Type B pancreatic cell (in vitro differentiated cells): ENCODE results near the gene MAGIX. TPM values are rescaled to one million over a fixed set of nuclear protein-coding genes. Genes with fewer than 3 reads are reported as not detected.

Experiments used
- DNase-seq: peaks from one replicate; pipeline ENCODE4 v3.0.0; 2021; ENCODE audit warnings: mixed read lengths; ENCODE audit not compliant: unreplicated experiment; ENCODE audit errors: extremely low spot score
- H3K27ac Mint-ChIP-seq: 2 replicates; pipeline ENCODE4 v1.8.0; 2021; ENCODE audit warnings: mild to moderate bottlenecking, mixed read lengths
- H3K27me3 Mint-ChIP-seq: 2 replicates; pipeline ENCODE4 v1.8.0; 2021; ENCODE audit warnings: mixed read lengths
- H3K36me3 Mint-ChIP-seq: 2 replicates; pipeline ENCODE4 v1.8.0; 2021; ENCODE audit warnings: mixed read lengths
- H3K4me1 Mint-ChIP-seq: one replicate; pipeline ENCODE4 v1.8.0; 2021; ENCODE audit warnings: mixed read lengths; ENCODE audit not compliant: unreplicated experiment
- H3K4me3 Mint-ChIP-seq: 2 replicates; pipeline ENCODE4 v1.8.0; 2021; ENCODE audit warnings: mild to moderate bottlenecking, mixed read lengths
- H3K9me3 Mint-ChIP-seq: 2 replicates; pipeline ENCODE4 v1.8.0; 2021; ENCODE audit warnings: mixed read lengths
- total RNA-seq: library from RNA; stranded (reverse); gene quantifications from 2 replicates; pipeline ENCODE4 v1.2.1, GENCODE V29; 2021; ENCODE audit warnings: low replicate concordance
- TF ChIP-seq, protein P1 (sequence below): fragments of 200-600 bp; sonication (generic); conservative IDR thresholded peaks from 2 replicates; pipeline ENCODE4 v1.5.0; 2021; ENCODE audit warnings: antibody characterized with exemption, mild to moderate bottlenecking

Gene MAGIX
- total RNA-seq, 1 donor from 2014 or later: 4.8 TPM

DNA sequence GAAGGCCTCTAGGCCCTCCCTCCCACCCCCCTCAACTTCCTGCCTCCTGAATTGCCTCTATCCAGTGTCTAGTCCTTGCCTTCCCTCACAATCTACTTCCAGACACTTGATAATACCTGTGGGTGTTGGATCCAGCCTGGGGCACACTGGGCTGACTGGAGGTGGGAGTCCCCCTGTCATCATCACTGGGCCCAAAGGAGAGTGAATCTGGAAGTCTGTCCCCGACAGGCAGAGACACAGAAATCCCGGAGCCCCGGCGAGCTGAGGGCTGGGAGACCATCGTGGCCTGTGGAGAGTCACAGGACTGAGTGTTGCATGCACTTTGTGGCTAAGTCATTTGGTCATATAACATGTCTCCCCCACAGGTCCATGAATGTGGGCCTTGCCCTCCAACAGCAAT, 45.8 kb downstream of the MAGIX start:
- TF ChIP-seq, protein P1, sequence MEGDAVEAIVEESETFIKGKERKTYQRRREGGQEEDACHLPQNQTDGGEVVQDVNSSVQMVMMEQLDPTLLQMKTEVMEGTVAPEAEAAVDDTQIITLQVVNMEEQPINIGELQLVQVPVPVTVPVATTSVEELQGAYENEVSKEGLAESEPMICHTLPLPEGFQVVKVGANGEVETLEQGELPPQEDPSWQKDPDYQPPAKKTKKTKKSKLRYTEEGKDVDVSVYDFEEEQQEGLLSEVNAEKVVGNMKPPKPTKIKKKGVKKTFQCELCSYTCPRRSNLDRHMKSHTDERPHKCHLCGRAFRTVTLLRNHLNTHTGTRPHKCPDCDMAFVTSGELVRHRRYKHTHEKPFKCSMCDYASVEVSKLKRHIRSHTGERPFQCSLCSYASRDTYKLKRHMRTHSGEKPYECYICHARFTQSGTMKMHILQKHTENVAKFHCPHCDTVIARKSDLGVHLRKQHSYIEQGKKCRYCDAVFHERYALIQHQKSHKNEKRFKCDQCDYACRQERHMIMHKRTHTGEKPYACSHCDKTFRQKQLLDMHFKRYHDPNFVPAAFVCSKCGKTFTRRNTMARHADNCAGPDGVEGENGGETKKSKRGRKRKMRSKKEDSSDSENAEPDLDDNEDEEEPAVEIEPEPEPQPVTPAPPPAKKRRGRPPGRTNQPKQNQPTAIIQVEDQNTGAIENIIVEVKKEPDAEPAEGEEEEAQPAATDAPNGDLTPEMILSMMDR: no peak
- no peaks in the 10 kb centered on the region for H3K4me1 Mint-ChIP-seq
- DNase-seq: no peak
- H3K9me3 Mint-ChIP-seq: no peaks in the 10 kb centered on the region
- H3K4me3 Mint-ChIP-seq: no peak overlapping the region
- no peaks in the 10 kb centered on the region for H3K36me3 Mint-ChIP-seq
- no peak overlapping the region for H3K27ac Mint-ChIP-seq
- H3K27me3 Mint-ChIP-seq: no peaks in the 10 kb centered on the region

DNA sequence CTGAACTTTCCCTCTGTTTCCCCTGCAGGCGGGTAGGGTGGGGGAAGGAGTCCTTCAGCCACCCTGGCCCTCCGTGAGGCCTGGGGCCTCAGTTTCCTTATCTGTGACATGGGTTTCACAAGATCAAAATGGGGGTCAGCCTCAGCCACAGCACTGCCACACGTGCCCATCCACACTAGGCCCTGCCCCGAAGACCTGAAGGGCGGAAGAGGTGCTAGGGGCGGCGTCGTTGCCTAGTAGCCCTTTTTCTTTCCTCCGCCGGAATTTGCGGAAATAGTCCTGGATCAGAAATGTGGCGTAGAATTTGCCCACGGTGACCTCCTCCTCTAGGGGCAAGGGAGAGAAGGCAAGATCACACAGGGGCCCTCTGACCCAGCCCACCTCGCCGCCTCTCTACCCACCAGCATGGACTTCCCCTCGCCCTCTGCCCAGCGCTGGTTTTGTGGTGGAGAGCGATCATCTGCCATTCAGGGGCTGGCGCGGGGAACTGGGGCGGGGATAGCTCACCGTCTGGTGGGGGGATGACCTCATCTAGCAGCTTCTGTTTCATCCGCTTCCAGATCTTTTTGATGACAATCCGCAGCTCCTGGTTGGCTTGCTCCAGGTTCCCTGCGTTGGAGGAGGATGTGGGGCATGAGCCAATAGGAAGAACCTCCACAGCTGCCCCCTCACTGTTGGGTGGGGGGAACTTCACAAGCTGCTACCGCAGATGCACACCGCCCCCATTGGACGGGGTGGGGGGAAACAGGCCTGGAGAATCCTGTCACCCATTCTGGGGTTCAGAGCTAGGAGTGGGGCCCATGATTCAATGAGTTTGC, 47.1 kb downstream of the MAGIX start:
- no peak for DNase-seq

DNA sequence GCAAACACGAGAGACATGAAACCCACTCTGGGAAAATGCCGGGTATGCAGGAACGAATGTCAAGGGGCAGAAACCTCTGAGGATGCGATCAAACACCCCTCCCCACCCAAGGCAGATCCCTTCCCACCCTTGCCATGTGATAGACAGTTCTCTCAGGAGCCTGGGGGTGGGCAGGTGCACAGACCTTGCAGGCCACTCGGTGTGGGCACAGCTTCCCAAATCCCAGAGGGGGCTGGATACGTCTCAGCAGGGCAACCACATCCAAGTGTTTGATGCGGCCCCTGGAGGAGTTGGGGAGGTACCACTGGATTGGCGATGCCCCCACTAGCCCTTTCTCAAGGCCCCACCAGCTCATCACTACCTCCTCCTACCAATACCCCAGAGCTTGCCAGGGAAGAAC, 47.8 kb downstream of the MAGIX start:
- no peaks in the 10 kb centered on the region for H3K9me3 Mint-ChIP-seq
- H3K36me3 Mint-ChIP-seq: no peaks in the 10 kb centered on the region
- no peaks in the 10 kb centered on the region for H3K4me1 Mint-ChIP-seq
- no peak overlapping the region for H3K4me3 Mint-ChIP-seq
- DNase-seq: no peak
- TF ChIP-seq, protein P1: no peak
- H3K27me3 Mint-ChIP-seq: no peaks in the 10 kb centered on the region
- no peak overlapping the region for H3K27ac Mint-ChIP-seq

More for the DNA sequence above, 47.1 kb downstream of the MAGIX start:
- no peaks in the 10 kb centered on the region for H3K36me3 Mint-ChIP-seq
- H3K27ac Mint-ChIP-seq: no peak overlapping the region
- TF ChIP-seq, protein P1: no peak
- H3K4me1 Mint-ChIP-seq: no peaks in the 10 kb centered on the region
- H3K27me3 Mint-ChIP-seq: no peaks in the 10 kb centered on the region
- no peaks in the 10 kb centered on the region for H3K9me3 Mint-ChIP-seq
- H3K4me3 Mint-ChIP-seq: no peak overlapping the region

DNA sequence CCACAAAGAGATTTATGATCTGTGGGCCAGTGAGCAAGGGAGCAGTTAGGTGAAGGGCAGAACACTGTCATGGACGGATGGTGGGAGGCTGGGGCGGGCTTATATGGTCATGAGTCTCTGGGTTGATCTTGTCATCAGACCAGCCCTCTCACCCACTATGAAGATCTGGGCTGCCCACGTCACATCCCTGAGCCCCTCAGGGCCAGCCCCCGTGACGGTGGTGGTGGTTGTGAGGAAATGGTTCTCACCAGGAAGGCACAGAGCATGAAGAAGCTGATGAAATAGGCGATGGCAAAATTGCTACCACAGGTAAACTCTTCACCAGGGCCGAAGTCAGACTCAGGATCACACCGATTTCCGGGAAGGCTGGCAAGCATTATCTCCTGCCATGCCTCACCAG, 48.5 kb downstream of the MAGIX start:
- Mint-ChIP-seq H3K27me3 (no peaks in the 10 kb centered on the region), H3K27ac (no peak overlapping the region), H3K36me3 (no peaks in the 10 kb centered on the region), H3K9me3 (no peaks in the 10 kb centered on the region), H3K4me3 (no peak overlapping the region), H3K4me1 (no peaks in the 10 kb centered on the region)
- TF ChIP-seq, protein P1: no peak
- DNase-seq: no peak

DNA sequence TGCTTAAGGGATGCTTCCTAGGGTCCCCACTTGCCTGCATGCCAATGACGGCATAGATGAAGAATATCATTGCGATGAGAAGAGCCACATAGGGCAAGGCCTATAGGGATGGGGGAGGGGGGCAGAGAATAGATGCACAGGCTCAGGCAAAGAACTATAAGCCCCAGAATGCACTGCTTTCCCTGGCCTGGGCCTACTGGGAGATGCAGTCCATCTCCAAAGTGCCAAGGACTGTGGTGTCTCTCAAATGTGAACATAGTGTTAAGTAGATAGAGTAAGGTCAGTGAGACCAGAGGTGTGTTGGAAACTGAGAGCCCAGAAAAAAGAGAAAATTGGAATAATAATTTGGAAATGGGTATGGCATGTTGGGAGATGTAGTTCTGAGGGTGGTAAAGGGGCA, 49.7 kb downstream of the MAGIX start:
- no peaks in the 10 kb centered on the region for H3K4me1 Mint-ChIP-seq
- no peaks in the 10 kb centered on the region for H3K9me3 Mint-ChIP-seq
- no peak for DNase-seq
- no peak overlapping the region for H3K4me3 Mint-ChIP-seq
- no peak overlapping the region for H3K27ac Mint-ChIP-seq
- H3K27me3 Mint-ChIP-seq: no peaks in the 10 kb centered on the region
- H3K36me3 Mint-ChIP-seq: no peaks in the 10 kb centered on the region
- TF ChIP-seq, protein P1: no peak
